Neural cell (in vitro differentiated cells): ENCODE data around the gene OBSL1. TPM values are rescaled to one million over a fixed set of nuclear protein-coding genes. Genes with fewer than 3 reads are reported as not detected.

Experiments
- polyA plus RNA-seq: library from polyadenylated mRNA; depleted of rRNA; stranded (reverse); fragments of >200 nt; gene quantifications from 2 replicates; pipeline ENCODE4 v1.2.3, GENCODE V29; 2014
- small RNA-seq, 3 experiments: library from RNA; depleted of rRNA; stranded (forward); fragments of <200 nt; gene quantifications; one replicate each; pipeline ENCODE3, GENCODE V24; 2012

The OBSL1 gene
- polyA plus RNA-seq, 1 donor from 2014 or later: 59.7 TPM

Small RNAs within 50 kb of the gene (small RNA-seq; reads per million reads assigned to genes)
- gene MIR3132 (0 to 0.42 (median 0) reads per million in 3 experiments), gene RN7SKP213 (0 to 0.08 (median 0) reads per million in 3 experiments)

Other genes starting within 250 kb of the OBSL1 start
- not detected in 2 replicates for gene RESP18, start 238.8 kb downstream of the OBSL1 start, polyA plus RNA-seq
- gene DNPEP, start 183.6 kb downstream of the OBSL1 start, polyA plus RNA-seq: 11.9 and 16.7 TPM in 2 replicates
- gene DES, start 153.2 kb downstream of the OBSL1 start, polyA plus RNA-seq: not detected in 2 replicates
- 58.3 and 87.6 TPM in 2 replicates for gene SPEG, start 136.7 kb downstream of the OBSL1 start, polyA plus RNA-seq
- gene GMPPA, start 72.6 kb downstream of the OBSL1 start, polyA plus RNA-seq: 16.9 and 20.4 TPM in 2 replicates
- gene ASIC4, start 57.1 kb downstream of the OBSL1 start, polyA plus RNA-seq: 2.7 and 8.9 TPM in 2 replicates
- 24.3 and 28.6 TPM in 2 replicates for gene CHPF, start 27.7 kb downstream of the OBSL1 start, polyA plus RNA-seq
- 39.3 and 44.0 TPM in 2 replicates for gene TMEM198, start 27.5 kb downstream of the OBSL1 start, polyA plus RNA-seq
- 2.7 and 5.6 TPM in 2 replicates for gene INHA, start 771 bp upstream of the OBSL1 start, polyA plus RNA-seq
- 54.9 and 55.0 TPM in 2 replicates for gene STK11IP, start 26.3 kb upstream of the OBSL1 start, polyA plus RNA-seq
- 18.7 and 25.3 TPM in 2 replicates for gene SLC4A3, start 56.1 kb upstream of the OBSL1 start, polyA plus RNA-seq